ENCODE results near the gene TMEM87B. TPM values are rescaled to one million over a fixed set of nuclear protein-coding genes. Genes with fewer than 3 reads are reported as not detected.

The TMEM87B gene
- total and polyA plus RNA-seq, 2 of the 4 experiments (the other 2 are of a cell fraction), result 6.3 to 12.5 TPM

DNA sequence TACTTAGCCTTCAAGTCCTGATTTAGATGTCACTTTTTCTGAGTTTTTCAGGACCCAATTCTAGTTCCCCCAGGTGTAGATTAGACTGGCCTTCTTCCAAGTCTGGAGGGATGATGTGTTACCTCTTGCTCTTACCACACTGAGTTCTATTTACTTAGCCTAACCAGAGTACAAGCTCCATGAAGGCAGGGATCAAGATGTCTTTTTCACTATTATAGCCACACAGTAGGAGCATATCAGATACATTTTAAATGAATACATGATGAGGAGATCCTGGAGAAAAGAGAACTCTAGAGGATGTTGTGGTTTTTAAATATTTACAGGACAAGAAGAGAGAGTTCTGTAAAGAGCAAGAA lies 30.3 kb downstream of the TMEM87B start:
- intact Hi-C loops (cut with micrococcal nuclease) (no loop called here), dilution Hi-C loops (cut with HindIII; ENCODE audit: low sequenced_read_pairs, unreplicated experiment) (no loop called here), in situ Hi-C loops (cut with MboI; ENCODE audit: low sequenced_read_pairs) (no loop called here)
- peaks cover 8% of the 10 kb centered on the region for H3K4me1 ChIP-seq (ENCODE audit: control insufficient read depth, insufficient read depth, low read length)
- no peak overlapping the region for H2BK5ac ChIP-seq (ENCODE audit: low read depth, low read length, poor library complexity, severe bottlenecking)
- H3K27me3 ChIP-seq (ENCODE audit: control insufficient read depth, insufficient read depth, low read length), result no peaks in the 10 kb centered on the region
- H4K91ac ChIP-seq (ENCODE audit: insufficient read depth, low read depth, low read length), result no peak overlapping the region
- TF ChIP-seq MAZ (IDR thresholded peaks at IDR 0.05; ENCODE audit: borderline replicate concordance, low read depth, low read length) (no peak), BHLHE40 (IDR thresholded peaks at IDR 0.05; ENCODE audit: low read depth, low read length) (no peak), CEBPB (IDR thresholded peaks at IDR 0.05; ENCODE audit: low read depth, low read length) (no peak), RCOR1 (IDR thresholded peaks at IDR 0.05; ENCODE audit: insufficient replicate concordance, low read length) (no peak), CHD1 (IDR thresholded peaks at IDR 0.05; ENCODE audit: low read depth, low read length) (no peak), RAD21 (IDR thresholded peaks at IDR 0.05; ENCODE audit: low read length) (no peak), POLR2A (IDR thresholded peaks at IDR 0.05; ENCODE audit: low read depth, low read length) (no peak), FOS (IDR thresholded peaks at IDR 0.05; ENCODE audit: low read depth, low read length) (no peak), MAFK (IDR thresholded peaks at IDR 0.05; ENCODE audit: low read depth, low read length) (no peak), MXI1 (IDR thresholded peaks at IDR 0.05; ENCODE audit: borderline replicate concordance, low read depth, low read length) (no peak)
- TF ChIP-seq, protein P1, sequence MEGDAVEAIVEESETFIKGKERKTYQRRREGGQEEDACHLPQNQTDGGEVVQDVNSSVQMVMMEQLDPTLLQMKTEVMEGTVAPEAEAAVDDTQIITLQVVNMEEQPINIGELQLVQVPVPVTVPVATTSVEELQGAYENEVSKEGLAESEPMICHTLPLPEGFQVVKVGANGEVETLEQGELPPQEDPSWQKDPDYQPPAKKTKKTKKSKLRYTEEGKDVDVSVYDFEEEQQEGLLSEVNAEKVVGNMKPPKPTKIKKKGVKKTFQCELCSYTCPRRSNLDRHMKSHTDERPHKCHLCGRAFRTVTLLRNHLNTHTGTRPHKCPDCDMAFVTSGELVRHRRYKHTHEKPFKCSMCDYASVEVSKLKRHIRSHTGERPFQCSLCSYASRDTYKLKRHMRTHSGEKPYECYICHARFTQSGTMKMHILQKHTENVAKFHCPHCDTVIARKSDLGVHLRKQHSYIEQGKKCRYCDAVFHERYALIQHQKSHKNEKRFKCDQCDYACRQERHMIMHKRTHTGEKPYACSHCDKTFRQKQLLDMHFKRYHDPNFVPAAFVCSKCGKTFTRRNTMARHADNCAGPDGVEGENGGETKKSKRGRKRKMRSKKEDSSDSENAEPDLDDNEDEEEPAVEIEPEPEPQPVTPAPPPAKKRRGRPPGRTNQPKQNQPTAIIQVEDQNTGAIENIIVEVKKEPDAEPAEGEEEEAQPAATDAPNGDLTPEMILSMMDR (conservative IDR thresholded peaks at IDR 0.05; ENCODE audit: low read depth, low read length), result no peak
- TF ChIP-seq, protein P2, sequence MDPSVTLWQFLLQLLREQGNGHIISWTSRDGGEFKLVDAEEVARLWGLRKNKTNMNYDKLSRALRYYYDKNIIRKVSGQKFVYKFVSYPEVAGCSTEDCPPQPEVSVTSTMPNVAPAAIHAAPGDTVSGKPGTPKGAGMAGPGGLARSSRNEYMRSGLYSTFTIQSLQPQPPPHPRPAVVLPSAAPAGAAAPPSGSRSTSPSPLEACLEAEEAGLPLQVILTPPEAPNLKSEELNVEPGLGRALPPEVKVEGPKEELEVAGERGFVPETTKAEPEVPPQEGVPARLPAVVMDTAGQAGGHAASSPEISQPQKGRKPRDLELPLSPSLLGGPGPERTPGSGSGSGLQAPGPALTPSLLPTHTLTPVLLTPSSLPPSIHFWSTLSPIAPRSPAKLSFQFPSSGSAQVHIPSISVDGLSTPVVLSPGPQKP (IDR thresholded peaks at IDR 0.05; ENCODE audit: borderline replicate concordance, low read depth, low read length), result no peak
- H2BK15ac ChIP-seq (ENCODE audit: low read depth, low read length), result no peak overlapping the region
- CTCF ChIA-PET, result no interaction called here
- POLR2A ChIA-PET (ENCODE audit: unreplicated experiment), result no interaction called here
- H3K14ac ChIP-seq (replicated peaks; ENCODE audit: low read depth, low read length), result no peak overlapping the region
- H3K36me3 ChIP-seq (ENCODE audit: control insufficient read depth, insufficient read depth, low read length), result peaks cover 57% of the 10 kb centered on the region
- no peak overlapping the region for H3K4me3 ChIP-seq (ENCODE audit: insufficient read depth, low read depth, low read length)
- no peak overlapping the region for H3K4ac ChIP-seq (ENCODE audit: low read depth, low read length)
- no peak overlapping the region for H3K23ac ChIP-seq (ENCODE audit: low read depth, low read length)
- no peak overlapping the region for H4K5ac ChIP-seq (ENCODE audit: low read depth, low read length)
- no peak overlapping the region for H2AFZ ChIP-seq (replicated peaks; ENCODE audit: low read length, poor library complexity)
- H2BK120ac ChIP-seq (ENCODE audit: low read depth, low read length), result no peak overlapping the region
- no peak overlapping the region for H3K56ac ChIP-seq (ENCODE audit: extremely low read depth, insufficient read depth, low read length)
- ATAC-seq (ENCODE audit: low read depth), result no peak
- BruUV-seq (replicated peaks), result no TSS peak
- H3K9me3 ChIP-seq (ENCODE audit: control insufficient read depth, insufficient read depth, low read length), result no peaks in the 10 kb centered on the region
- no peak overlapping the region for H3K27ac ChIP-seq (ENCODE audit: insufficient read depth, low read length)
- H3K4me2 ChIP-seq (ENCODE audit: low read depth, low read length), result no peak overlapping the region
- peak overlapping the region; percentile 6; the same call in 1 of the 2 replicates for H3K18ac ChIP-seq (ENCODE audit: low read depth, low read length)
- no peak overlapping the region for H2AK5ac ChIP-seq (ENCODE audit: low read depth, low read length)
- H3K9me1 ChIP-seq (ENCODE audit: insufficient read depth, low read length), result peaks cover 23% of the 10 kb centered on the region
- no peaks in the 10 kb centered on the region for H4K20me1 ChIP-seq (ENCODE audit: insufficient read depth, low read length)
- no peak for DNase-seq
- no peak overlapping the region for H4K8ac ChIP-seq (ENCODE audit: low read depth in 2 of 2, low read length in 2 of 2)
- H3K9ac ChIP-seq (ENCODE audit: low read depth, low read length), result no peak overlapping the region
- no peak overlapping the region for H2AK9ac ChIP-seq (replicated peaks; ENCODE audit: low read depth, low read length, poor library complexity)
- H3K79me1 ChIP-seq (ENCODE audit: low read depth in 1 of 2, low read length in 2 of 2), result peaks cover 34 to 74% of the 10 kb centered on the region in 2 experiments
- no peak overlapping the region for H2BK20ac ChIP-seq (ENCODE audit: low read depth, low read length)

Data from IMR-90 (cell line).